Effector memory CD8-positive, alpha-beta T cell (primary cell): ENCODE measurements around the gene TUBA4A.
"Not testable (repeated sequence)": the region's sequence is repeated elsewhere in the genome, so short reads cannot be mapped to it uniquely, and the experiment has no call there.

Experiments
- ATAC-seq: fragments of 150-1000 bp; cut with Tn5 transposase; replicated peaks from 2 replicates; pipeline ENCODE4 v1.10.0; 2021; ENCODE audit warnings: mild to moderate bottlenecking, moderate library complexity
- DNase-seq, 3 experiments: peaks; one replicate each; pipeline ENCODE4 v3.0.0; 2021
- H3K27ac Mint-ChIP-seq, 2 donors: one replicate each; pipeline ENCODE4 v1.8.0; 2022; ENCODE audit warnings: mild to moderate bottlenecking in 2 of 2, mixed read lengths in 2 of 2, moderate library complexity in 2 of 2
- H3K27me3 Mint-ChIP-seq, 2 donors: one replicate each; pipeline ENCODE4 v1.8.0; 2022; ENCODE audit warnings: mixed read lengths in 2 of 2
- H3K36me3 Mint-ChIP-seq: one replicate; pipeline ENCODE4 v1.8.0; 2022; ENCODE audit warnings: mild to moderate bottlenecking, moderate library complexity, mixed read lengths; ENCODE audit not compliant: insufficient read depth
- H3K4me1 Mint-ChIP-seq, 2 donors: one replicate each; pipeline ENCODE4 v1.8.0; 2022; ENCODE audit warnings: low read depth in 2 of 2, mixed read lengths in 2 of 2
- H3K4me3 Mint-ChIP-seq, 2 donors: one replicate each; pipeline ENCODE4 v1.8.0; 2022; ENCODE audit warnings: mild to moderate bottlenecking in 2 of 2, mixed read lengths in 2 of 2, moderate library complexity in 2 of 2
- H3K9me3 Mint-ChIP-seq, 2 donors: one replicate each; pipeline ENCODE4 v1.8.0; 2022; ENCODE audit warnings: mixed read lengths in 2 of 2

Gene TUBA4A

DNA sequence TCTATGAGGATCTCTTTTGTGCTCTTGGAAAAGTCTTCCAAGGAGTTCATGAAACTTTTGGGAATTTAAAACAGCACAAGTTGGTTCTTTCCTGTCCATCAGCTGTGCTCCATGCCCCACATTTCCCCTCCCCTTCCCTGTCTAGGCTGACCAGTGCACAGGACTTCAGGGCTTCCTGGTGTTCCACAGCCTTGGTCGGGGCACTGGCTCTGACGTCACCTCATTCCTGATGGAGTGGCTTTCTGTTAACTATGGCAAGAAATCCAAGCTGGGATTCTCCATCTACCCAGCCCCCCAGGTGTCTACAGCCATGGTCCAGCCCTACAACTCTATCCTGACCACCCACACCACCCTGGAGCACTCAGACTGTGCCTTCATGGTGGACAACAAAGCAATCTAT is 17.3 kb upstream of the TUBA4A start:
- H3K9me3 Mint-ChIP-seq = no peaks in the 10 kb centered on the region
- no peak for DNase-seq
- H3K36me3 Mint-ChIP-seq = no peaks in the 10 kb centered on the region
- H3K4me3 Mint-ChIP-seq = no peak overlapping the region
- no peaks in the 10 kb centered on the region for H3K27me3 Mint-ChIP-seq
- no peaks in the 10 kb centered on the region for H3K4me1 Mint-ChIP-seq
- ATAC-seq = no peak
- H3K27ac Mint-ChIP-seq = no peak overlapping the region

DNA sequence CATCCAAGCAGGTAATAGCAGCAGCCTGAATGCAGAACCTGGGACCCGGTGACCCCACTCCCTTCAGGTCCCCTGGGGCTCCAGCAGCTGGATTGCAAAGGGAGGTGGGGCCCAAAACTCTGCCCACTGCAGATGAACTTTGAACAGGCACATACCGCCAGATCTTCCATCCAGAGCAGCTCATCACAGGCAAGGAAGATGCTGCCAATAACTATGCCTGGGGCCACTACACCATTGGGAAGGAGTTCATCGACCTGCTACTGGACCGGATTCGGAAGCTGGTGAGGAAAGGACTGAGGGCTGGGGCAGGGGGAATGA is 16.3 kb upstream of the TUBA4A start:
- Mint-ChIP-seq H3K4me3 (no peak overlapping the region), H3K27me3 (no peaks in the 10 kb centered on the region), H3K4me1 (no peaks in the 10 kb centered on the region), H3K27ac (peak overlapping the region in 1 of 2 donors; percentile 38), H3K36me3 (no peaks in the 10 kb centered on the region), H3K9me3 (no peaks in the 10 kb centered on the region)
- ATAC-seq = no peak
- no peak for DNase-seq

DNA sequence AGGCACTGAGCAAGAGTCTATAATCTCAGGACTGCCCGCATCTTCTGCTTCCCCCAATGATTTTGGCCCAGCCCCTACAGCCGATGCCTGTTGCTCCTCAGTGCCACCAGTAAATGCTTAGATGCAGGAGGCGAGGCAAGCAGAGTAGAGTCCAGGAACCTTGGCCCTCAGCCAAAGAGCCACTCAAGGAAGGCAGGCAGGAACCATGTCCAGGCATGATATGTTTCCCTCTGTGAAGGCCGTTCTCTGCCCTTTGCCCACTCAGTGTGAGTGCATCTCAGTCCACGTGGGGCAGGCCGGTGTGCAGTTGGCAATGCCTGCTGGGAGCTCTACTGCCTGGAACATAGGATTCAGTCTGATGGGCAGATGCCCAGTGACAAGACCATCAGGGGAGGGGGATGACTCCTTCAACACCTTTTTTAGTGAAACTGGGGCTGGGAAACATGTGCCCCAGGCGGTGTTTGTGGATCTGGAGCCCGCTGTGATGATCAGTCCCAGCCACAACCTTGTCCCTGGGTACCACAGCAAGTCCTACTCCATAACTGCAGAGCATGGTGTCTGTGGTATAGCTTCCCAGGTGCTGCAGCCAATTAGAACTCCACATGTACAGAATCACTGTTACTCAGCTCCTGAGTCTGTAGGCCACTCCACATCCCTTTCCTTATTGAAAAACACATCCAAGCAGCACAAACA is 15.8 kb upstream of the TUBA4A start:
- H3K27ac Mint-ChIP-seq = peak overlapping the region in 1 of 2 donors; percentile 38
- H3K4me3 Mint-ChIP-seq = no peak overlapping the region
- H3K9me3 Mint-ChIP-seq = no peaks in the 10 kb centered on the region
- ATAC-seq = no peak
- DNase-seq = no peak
- no peaks in the 10 kb centered on the region for H3K27me3 Mint-ChIP-seq
- no peaks in the 10 kb centered on the region for H3K4me1 Mint-ChIP-seq
- no peaks in the 10 kb centered on the region for H3K36me3 Mint-ChIP-seq

DNA sequence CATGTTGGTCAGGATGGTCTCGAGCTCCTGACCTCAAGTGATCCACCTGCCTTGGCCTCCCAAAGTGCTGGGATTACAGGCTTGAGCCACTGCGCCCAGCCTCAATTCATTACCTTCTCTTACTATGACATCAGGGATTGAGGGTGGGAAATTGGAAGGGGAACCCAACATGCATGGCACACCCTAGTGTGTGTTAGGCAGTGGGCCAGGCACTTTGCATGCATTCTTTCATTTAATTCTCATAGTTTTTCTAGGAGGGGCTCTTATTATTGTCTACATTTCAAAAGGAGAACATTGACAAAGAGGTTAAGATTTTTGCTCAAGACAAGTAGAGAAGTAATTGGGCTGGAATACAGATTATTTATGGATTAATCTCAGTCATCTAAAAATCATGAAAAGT is 14.6 kb upstream of the TUBA4A start:
- H3K27ac Mint-ChIP-seq = no peak overlapping the region
- no peak overlapping the region for H3K4me3 Mint-ChIP-seq
- ATAC-seq = no peak
- no peak for DNase-seq
- no peaks in the 10 kb centered on the region for H3K9me3 Mint-ChIP-seq
- H3K4me1 Mint-ChIP-seq = no peaks in the 10 kb centered on the region
- no peaks in the 10 kb centered on the region for H3K27me3 Mint-ChIP-seq
- H3K36me3 Mint-ChIP-seq = no peaks in the 10 kb centered on the region

DNA sequence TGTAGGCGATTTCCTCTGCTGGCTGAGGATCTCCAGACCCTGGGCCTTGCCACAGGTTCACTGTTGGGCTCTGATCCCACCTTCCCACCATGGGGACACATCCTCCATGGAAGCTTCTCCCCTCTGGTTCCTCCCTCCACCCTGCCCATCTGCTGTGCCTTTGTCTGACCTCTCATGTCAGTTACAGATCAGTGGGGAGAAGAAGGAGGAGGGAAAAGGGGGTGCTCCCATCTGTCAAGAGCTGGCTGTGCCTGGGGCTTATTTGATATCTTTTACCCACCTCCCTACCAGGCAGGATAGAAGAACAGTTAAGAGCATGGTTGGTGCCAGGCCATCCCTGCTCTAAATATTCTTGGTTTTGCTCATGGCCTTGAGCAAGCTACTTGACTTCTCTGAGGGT is 13.2 kb upstream of the TUBA4A start:
- Mint-ChIP-seq H3K27me3 (peaks cover 0 to 3% of the 10 kb centered on the region in 2 donors), H3K4me1 (no peaks in the 10 kb centered on the region), H3K9me3 (no peaks in the 10 kb centered on the region), H3K27ac (no peak overlapping the region), H3K4me3 (no peak overlapping the region), H3K36me3 (no peaks in the 10 kb centered on the region)
- DNase-seq = no peak
- ATAC-seq = no peak

DNA sequence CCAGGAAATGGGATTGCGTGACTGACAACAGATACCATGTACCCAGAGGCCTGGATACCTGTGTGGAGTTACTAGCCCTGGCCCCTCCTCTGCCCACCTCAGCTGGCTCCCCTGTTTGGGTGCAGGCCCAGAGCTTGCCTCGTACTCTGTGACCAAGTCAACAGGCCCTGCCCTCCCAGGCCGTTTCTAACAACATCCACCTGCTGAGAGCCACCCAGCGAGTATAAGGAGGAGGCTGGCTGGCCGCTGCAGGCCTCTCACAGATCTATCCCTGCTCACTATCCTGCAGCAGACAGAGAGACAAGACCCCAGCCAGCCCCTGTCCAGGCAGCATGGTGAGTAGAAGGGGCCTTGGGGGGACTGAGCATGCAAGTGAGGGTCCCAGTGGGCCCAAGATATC is 12.5 kb upstream of the TUBA4A start:
- Mint-ChIP-seq H3K36me3 (no peaks in the 10 kb centered on the region), H3K4me1 (no peaks in the 10 kb centered on the region), H3K9me3 (no peaks in the 10 kb centered on the region), H3K27ac (peak overlapping the region in 1 of 2 donors; percentile 44), H3K4me3 (no peak overlapping the region), H3K27me3 (peaks cover 0 to 10% of the 10 kb centered on the region in 2 donors)
- ATAC-seq = no peak
- DNase-seq = no peak

DNA sequence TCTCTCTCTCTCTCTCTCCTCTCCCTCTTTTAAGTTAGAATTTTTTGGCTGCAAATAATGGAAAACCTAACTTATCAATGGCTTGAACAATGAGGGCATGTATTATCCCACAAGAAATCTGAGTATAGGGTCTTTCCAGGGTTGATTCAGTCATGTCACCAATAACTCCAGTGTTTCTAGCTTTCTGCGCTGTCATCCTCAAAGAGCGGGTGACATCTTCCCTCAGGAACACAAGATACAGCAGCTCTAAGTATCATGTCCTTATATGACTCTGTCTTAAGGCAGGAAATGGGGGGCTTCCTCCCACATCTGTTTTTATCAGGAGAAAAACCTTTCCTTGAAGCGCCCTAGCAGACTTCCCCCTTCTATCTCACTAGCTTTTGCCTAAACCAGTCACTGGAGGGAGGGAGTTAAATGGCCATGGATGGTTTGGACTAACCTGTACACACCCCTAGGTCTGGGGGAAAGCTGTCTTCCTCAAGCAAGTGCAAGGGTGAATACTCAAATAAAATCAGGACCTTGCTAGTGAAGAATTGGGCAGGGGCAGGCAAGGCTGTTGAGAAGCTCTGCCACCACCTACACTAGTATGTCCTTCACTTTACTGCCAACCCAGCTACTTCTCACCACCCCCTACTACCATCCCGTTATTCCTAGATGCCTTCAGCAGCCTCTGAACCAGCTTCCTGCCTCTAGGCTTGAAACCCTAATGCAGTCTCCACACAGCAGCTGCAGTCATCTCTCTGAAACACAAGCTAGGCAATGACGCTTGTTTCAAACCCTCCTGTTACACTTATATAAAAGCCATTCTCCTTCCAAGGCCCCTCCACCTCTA is 7.5 kb upstream of the TUBA4A start:
- Mint-ChIP-seq H3K9me3 (no peaks in the 10 kb centered on the region), H3K27ac (peak overlapping the region in 1 of 2 donors; percentile 85), H3K4me1 (no peaks in the 10 kb centered on the region), H3K4me3 (no peak overlapping the region), H3K36me3 (no peaks in the 10 kb centered on the region), H3K27me3 (peaks cover 13 to 30% of the 10 kb centered on the region in 2 donors)
- ATAC-seq (no peak), DNase-seq (no peak)

DNA sequence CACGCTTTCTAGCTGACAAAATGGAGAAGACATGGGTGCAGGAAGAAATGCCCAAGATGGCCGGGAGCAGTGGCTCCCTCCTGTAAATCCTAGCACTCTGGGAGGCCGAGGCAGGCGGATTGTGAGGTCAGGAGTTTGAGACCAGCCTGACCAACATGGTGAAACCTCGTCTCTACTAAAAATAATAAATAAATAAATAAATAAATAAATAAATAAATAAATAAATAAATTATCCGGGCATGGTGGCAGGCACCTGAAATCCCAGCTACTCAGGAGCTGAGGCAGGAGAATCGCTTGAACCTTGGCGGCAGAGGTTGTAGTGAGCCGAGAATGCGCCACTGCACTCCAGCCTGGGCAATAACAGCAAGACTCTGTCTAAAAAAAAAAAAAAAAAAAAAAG is 5.2 kb upstream of the TUBA4A start:
- not testable (repeated sequence) for H3K27ac Mint-ChIP-seq, DNase-seq, H3K9me3 Mint-ChIP-seq, H3K4me1 Mint-ChIP-seq, ATAC-seq, H3K4me3 Mint-ChIP-seq
- Mint-ChIP-seq H3K27me3 (peaks cover 13 to 30% of the 10 kb centered on the region in 2 donors), H3K36me3 (peaks cover 11% of the 10 kb centered on the region)

DNA sequence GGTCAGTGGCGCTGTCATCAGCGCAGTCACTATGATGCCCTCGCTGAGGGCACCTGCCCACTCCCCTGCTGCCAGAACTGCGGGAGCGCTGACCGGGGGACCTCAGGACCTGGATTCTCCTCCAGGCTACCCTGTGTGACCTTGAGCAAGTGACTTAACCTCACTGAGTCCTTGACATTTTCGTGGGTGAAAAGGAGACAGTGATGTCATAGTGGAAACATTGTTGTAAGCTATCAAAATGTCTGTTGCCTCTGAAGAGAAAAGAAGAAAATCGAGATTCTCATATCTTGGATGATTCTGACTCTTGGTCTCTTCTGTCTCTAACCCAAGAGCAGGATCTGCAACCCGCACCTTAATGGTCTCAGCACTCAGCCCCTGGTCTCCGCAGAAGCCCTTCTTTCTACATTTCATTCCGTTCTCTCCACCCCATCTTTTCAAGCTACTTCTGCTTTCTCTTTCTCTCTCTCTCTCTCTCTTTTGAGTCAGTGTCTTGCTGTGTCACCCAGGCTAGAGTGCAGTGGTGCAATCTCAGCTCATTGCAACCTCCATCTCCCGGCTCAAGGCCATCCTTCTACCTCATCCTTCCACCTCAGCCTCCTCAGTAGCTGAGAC is 978 bp upstream of the TUBA4A start:
- DNase-seq (peak in 2 of 3 experiments; percentile 38 to 60), ATAC-seq (peak; percentile 40)
- H3K27me3 Mint-ChIP-seq = peaks cover 3 to 5% of the 10 kb centered on the region in 2 donors
- H3K9me3 Mint-ChIP-seq = no peaks in the 10 kb centered on the region
- H3K4me1 Mint-ChIP-seq = peaks cover 37 to 39% of the 10 kb centered on the region in 2 donors
- peak overlapping the region; percentile 73 to 82 for H3K4me3 Mint-ChIP-seq
- peaks cover 52% of the 10 kb centered on the region for H3K36me3 Mint-ChIP-seq
- peak overlapping the region; percentile 87 to 96 for H3K27ac Mint-ChIP-seq

DNA sequence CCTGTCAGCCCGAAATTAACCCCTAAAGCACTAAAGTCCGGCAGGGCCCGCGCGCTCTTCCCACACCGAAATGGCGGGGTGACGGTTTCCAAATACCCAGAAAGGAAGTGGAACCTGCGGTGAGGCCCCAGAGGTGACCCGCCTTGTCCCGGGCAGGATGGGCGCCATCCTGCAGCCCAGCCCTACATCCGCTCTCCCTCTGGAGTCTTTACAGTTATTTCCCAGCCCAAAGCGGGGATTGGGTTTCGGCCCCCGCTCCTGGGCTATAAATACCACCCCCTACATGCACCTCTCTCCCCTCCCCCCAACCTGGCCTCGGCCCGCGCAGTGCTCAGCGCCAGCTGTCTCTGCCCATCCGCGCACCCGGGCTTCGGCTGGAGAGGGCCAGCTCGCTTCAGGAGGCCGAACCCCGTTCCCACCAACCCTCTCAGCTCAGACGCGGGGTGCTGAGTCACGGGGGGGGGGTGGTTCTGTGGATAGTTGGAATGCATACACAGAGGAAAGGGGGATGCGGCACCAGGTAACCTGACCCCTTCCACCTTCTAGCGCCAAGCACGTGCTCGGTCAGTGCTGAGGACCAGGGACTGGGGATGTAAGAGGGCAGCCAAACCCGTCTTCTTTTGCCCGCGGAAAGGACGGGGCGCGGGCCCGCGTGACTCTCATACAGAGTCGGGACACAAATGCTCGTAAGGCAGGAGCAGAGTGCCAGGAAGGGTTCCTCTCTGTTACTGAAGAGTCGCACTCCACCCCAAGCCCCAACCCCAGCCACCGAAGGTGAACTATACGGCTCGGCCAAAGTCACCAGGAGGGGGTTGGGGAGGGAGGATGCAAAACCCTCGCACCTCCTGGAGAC is 592 bp downstream of the TUBA4A start, which contains the start of gene TUBA4B:
TSS of gene TUBA4B (plus strand) at position 344 of the 853 bp plus-strand sequence. CDS start at position 509, 165 bp downstream.
- Mint-ChIP-seq H3K9me3 (no peaks in the 10 kb centered on the region), H3K27me3 (no peaks in the 10 kb centered on the region), H3K4me3 (peak within 1 kb of the TSS; percentile 73 to 82), H3K27ac (peak within 1 kb of the TSS; percentile 87 to 96), H3K4me1 (peaks cover 52 to 55% of the 10 kb centered on the region in 2 donors), H3K36me3 (peaks cover 64% of the 10 kb centered on the region)
- DNase-seq (peak in 2 of 3 experiments; percentile 32 to 38), ATAC-seq (peak; percentile 22)

DNA sequence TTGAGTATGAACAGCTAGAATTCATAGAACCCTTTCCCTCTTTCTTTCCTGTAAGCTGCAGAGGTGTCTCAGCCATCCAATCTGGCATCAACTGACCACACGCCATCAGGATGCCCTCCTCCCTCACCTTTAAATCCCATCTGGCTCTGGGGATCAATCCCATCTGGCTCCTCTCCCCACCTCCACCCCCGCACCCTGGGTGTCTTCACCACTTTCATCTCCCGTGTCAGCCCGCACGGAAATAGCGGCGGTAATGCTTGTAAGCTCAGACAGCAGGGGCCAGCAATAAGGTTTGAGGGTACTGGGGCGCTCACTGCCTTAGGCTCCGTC is 1.2 kb downstream of the TUBA4A start:
- peak overlapping the region; percentile 73 to 82 for H3K4me3 Mint-ChIP-seq
- peaks cover 57 to 61% of the 10 kb centered on the region in 2 donors for H3K4me1 Mint-ChIP-seq
- ATAC-seq = peak; percentile 0
- no peaks in the 10 kb centered on the region for H3K9me3 Mint-ChIP-seq
- H3K27ac Mint-ChIP-seq = peak overlapping the region; percentile 87 to 96
- peaks cover 69% of the 10 kb centered on the region for H3K36me3 Mint-ChIP-seq
- H3K27me3 Mint-ChIP-seq = no peaks in the 10 kb centered on the region
- DNase-seq = peak in 1 of 3 experiments; percentile 34

DNA sequence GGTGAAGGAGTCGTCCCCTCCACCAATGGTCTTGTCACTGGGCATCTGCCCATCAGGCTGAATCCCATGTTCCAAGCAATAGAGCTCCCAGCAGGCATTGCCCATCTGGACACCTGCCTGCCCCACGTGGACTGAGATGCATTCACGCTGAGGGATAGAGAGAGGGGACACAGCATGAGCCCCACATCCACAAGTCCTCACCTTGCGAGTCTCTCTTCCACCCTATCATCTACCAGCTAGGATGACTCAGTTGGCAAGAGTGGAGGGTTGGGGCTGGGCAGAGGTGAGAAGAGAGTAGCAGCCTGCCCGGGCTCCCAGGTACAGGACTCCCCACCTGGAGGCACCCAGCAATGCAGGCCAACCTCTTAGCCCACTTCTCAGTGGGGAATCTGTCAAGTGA is 1.6 kb downstream of the TUBA4A start:
- H3K4me1 Mint-ChIP-seq = peaks cover 62 to 65% of the 10 kb centered on the region in 2 donors
- no peaks in the 10 kb centered on the region for H3K27me3 Mint-ChIP-seq
- peak overlapping the region; percentile 87 to 96 for H3K27ac Mint-ChIP-seq
- peaks cover 73% of the 10 kb centered on the region for H3K36me3 Mint-ChIP-seq
- H3K9me3 Mint-ChIP-seq = no peaks in the 10 kb centered on the region
- no peak for ATAC-seq
- peak overlapping the region; percentile 73 to 82 for H3K4me3 Mint-ChIP-seq
- DNase-seq = peak in 1 of 3 experiments; percentile 24

DNA sequence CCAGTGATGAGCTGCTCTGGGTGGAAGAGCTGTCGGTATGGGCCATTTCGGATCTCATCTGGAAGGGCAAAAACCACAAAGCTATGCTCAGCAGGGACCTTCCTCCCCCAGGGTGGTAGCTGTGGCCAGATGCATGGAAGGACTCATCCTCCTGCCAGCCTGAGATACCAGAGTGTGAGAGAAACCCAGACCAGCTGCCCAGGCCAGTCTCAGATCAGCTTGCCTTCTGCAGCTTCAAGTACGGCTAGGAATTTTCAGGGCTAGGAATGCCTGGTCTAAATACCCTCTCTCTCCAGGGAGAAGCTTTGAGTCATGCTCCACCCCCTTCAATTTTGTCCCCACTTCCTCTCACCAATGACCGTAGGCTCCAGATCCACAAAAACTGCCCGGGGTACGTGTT is 2.1 kb downstream of the TUBA4A start:
- no peak for DNase-seq
- no peak for ATAC-seq
- Mint-ChIP-seq H3K27me3 (no peaks in the 10 kb centered on the region), H3K4me1 (peaks cover 66 to 69% of the 10 kb centered on the region in 2 donors), H3K4me3 (peak overlapping the region; percentile 73 to 82), H3K9me3 (no peaks in the 10 kb centered on the region), H3K27ac (peak overlapping the region; percentile 87 to 96), H3K36me3 (peaks cover 73% of the 10 kb centered on the region)
